Posterior vena cava (tissue), 2 donors: ENCODE results near the gene KCNG2. TPM values are rescaled to one million over a fixed set of nuclear protein-coding genes. Genes with fewer than 3 reads are reported as not detected.

Source experiments
- total RNA-seq, 2 donors: library from RNA; stranded (reverse); fragmentation: NEBNext Ultra II Directional; extraction: Animal tissue kit (Norgen Biotek cat#: 25700); gene quantifications; one replicate each; pipeline ENCODE4 v1.2.1, GENCODE V29; 2021
- donor health status: DM: yes; HTN: yes; CAD: no.
- donor health status: DM: yes; HTN: yes; CAD: no.

Gene KCNG2
- total RNA-seq, 2 donors from 2014 or later = 0.38 to 0.56 TPM

Other genes starting within 250 kb of the KCNG2 start
- 10 to 100 TPM; 13.8 to 15.4 TPM for gene CTDP1, start 118.1 kb upstream of the KCNG2 start, total RNA-seq
- 10 to 100 TPM; 32.0 to 36.8 TPM for gene SLC66A2, start 153.7 kb downstream of the KCNG2 start, total RNA-seq
- gene HSBP1L1, start 166.7 kb downstream of the KCNG2 start, total RNA-seq = 1 to 10 TPM; 3.9 to 5.9 TPM
- 10 to 100 TPM; 65.8 to 79.0 TPM for gene TXNL4A, start 190.6 kb downstream of the KCNG2 start, total RNA-seq
- 10 to 100 TPM; 15.8 to 17.4 TPM for gene RBFA, start 236.5 kb downstream of the KCNG2 start, total RNA-seq